Activated CD8-positive, alpha-beta T cell treated with anti-CD3 and anti-CD28 coated beads for 36 hours (primary cell): ENCODE results near the gene XIRP1. TPM values are rescaled to one million over a fixed set of nuclear protein-coding genes. Genes with fewer than 3 reads are reported as not detected.

Source experiments
- ATAC-seq: fragments of 200-7000 bp; cut with Tn5 transposase; one replicate; pipeline ENCODE4 v1.10.0; 2021; ENCODE audit warnings: mild to moderate bottlenecking, moderate library complexity
- CTCF ChIA-PET: fragments of 350-600 bp; sonication (Branson Sonifier 250); formaldehyde crosslinking; loops from one replicate; lab custom pipeline; 2021; ENCODE audit warnings: antibody characterized with exemption; lab: Charles Lee
- POLR2A ChIA-PET: fragments of 350-600 bp; sonication (Branson Sonifier 250); formaldehyde crosslinking; loops from one replicate; lab custom pipeline; 2021; ENCODE audit warnings: antibody characterized with exemption; lab: Charles Lee
- DNase-seq: peaks from one replicate; pipeline ENCODE4 v3.0.0-alpha.2; 2020
- H3K27ac Mint-ChIP-seq: one replicate; pipeline ENCODE4 v1.8.0; 2021; ENCODE audit warnings: mild to moderate bottlenecking, mixed read lengths
- H3K27me3 Mint-ChIP-seq: one replicate; pipeline ENCODE4 v1.8.0; 2021; ENCODE audit warnings: mixed read lengths
- H3K36me3 Mint-ChIP-seq: one replicate; pipeline ENCODE4 v1.8.0; 2021; ENCODE audit warnings: low read depth, mixed read lengths
- H3K4me1 Mint-ChIP-seq: one replicate; pipeline ENCODE4 v1.8.0; 2021; ENCODE audit warnings: low read depth, mixed read lengths
- H3K4me3 Mint-ChIP-seq: one replicate; pipeline ENCODE4 v1.8.0; 2021; ENCODE audit warnings: mild to moderate bottlenecking, moderate library complexity, mixed read lengths
- H3K9me3 Mint-ChIP-seq: one replicate; pipeline ENCODE4 v1.8.0; 2021; ENCODE audit warnings: mixed read lengths
- intact Hi-C: fragments of 100-400 bp; cut with micrococcal nuclease; formaldehyde crosslinking; loops from one replicate; pipeline ENCODE4 v1.10.0; 2022
- total RNA-seq, 2 experiments: library from RNA; stranded (reverse); gene quantifications; one replicate each; pipeline ENCODE4 v1.2.3, GENCODE V29; 2021
- TF ChIP-seq, protein P1 (sequence below): fragments of 200-600 bp; IDR thresholded peaks from one replicate; pipeline ENCODE4 v1.8.0; 2022; ENCODE audit warnings: antibody characterized with exemption, mild to moderate bottlenecking

XIRP1 gene
- total RNA-seq, 2 experiments from 2014 or later = 2.5 TPM

DNA sequence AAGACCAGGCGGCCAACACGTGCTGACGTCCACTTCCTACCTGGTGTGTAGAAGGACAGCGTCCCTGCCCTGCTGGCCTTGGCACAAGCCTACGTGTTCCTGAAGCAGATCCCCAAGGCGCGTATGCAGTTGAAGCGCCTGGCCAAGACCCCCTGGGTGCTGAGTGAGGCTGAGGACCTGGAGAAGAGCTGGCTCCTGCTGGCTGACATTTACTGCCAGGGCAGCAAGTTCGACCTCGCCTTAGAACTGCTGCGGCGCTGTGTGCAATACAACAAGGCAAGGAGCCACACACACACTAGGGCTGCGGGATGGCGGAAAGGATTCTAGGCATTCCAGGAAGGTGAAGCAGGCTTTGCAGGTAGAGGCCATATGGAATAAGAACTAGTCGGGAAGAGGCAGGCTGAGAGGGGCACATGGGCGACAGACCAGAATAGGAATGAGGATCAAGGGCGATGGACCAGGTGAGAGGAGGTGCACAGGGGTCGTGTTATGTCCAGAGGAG is 54.9 kb downstream of the XIRP1 start:
- no peak for ATAC-seq
- Mint-ChIP-seq H3K27ac (no peak overlapping the region), H3K4me1 (peaks cover 33% of the 10 kb centered on the region), H3K4me3 (no peak overlapping the region), H3K9me3 (no peaks in the 10 kb centered on the region), H3K36me3 (peaks cover 24% of the 10 kb centered on the region), H3K27me3 (no peaks in the 10 kb centered on the region)
- CTCF ChIA-PET = interaction anchor here (1.0 to 2.4 kb wide), 2 partner anchors 11 to 151 kb away, joined by 4 to 12 read pairs; no protein-coding TSS in a partner anchor
- POLR2A ChIA-PET = interaction anchor here (1.0 to 1.2 kb wide), 4 partner anchors 9 to 130 kb away, joined by 3 to 4 read pairs (median 4); no protein-coding TSS in a partner anchor
- intact Hi-C loops = no loop called here
- no peak for DNase-seq
- TF ChIP-seq, protein P1, sequence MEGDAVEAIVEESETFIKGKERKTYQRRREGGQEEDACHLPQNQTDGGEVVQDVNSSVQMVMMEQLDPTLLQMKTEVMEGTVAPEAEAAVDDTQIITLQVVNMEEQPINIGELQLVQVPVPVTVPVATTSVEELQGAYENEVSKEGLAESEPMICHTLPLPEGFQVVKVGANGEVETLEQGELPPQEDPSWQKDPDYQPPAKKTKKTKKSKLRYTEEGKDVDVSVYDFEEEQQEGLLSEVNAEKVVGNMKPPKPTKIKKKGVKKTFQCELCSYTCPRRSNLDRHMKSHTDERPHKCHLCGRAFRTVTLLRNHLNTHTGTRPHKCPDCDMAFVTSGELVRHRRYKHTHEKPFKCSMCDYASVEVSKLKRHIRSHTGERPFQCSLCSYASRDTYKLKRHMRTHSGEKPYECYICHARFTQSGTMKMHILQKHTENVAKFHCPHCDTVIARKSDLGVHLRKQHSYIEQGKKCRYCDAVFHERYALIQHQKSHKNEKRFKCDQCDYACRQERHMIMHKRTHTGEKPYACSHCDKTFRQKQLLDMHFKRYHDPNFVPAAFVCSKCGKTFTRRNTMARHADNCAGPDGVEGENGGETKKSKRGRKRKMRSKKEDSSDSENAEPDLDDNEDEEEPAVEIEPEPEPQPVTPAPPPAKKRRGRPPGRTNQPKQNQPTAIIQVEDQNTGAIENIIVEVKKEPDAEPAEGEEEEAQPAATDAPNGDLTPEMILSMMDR = no peak

DNA sequence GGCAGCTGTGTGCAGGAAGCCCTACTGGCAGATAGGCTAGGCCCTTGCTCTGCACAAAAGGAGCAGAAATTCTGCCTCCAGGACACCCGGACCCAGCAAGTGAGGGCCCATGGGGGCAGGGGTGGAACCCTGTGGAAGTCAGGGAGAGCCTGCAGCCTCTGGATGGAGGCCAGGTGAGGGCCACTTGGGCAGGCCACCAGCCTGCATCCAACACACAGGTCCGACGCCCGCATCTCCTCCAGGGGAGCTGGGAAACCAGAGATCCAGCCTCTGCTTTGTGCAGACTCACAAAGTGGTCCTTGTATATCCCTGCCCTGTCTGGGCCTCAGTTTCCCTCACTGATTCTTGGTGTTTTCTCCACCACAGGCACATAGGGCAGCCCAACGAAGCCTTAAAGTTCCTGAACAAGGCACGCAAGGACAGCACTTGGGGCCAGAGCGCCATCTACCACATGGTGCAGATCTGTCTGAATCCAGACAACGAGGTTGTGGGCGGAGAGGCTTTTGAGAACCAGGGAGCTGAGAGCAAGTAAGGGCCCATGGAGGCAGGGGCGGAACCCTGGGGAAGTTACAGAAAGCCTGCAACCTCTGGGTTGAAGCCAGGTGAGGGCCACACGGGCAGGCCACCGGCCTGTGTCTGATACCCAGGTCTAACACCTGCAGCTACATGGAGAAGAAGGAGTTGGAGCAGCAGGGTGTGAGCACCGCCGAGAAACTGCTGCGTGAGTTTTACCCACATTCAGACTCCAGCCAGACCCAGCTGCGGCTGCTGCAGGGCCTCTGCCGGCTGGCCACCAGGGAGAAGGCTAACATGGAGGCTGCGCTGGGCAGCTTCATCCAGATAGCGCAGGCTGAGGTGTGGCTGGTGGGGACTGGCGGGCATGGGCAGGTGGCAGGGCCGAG is 55.6 kb downstream of the XIRP1 start:
- H3K36me3 Mint-ChIP-seq = peaks cover 19% of the 10 kb centered on the region
- intact Hi-C loops = no loop called here
- H3K4me3 Mint-ChIP-seq = no peak overlapping the region
- TF ChIP-seq, protein P1 = no peak
- ATAC-seq = no peak
- POLR2A ChIA-PET = interaction anchor here (0.9 to 1.2 kb wide), 5 partner anchors 9 to 131 kb away, joined by 3 to 4 read pairs (median 3); no protein-coding TSS in a partner anchor
- DNase-seq = no peak
- peaks cover 30% of the 10 kb centered on the region for H3K4me1 Mint-ChIP-seq
- no peaks in the 10 kb centered on the region for H3K27me3 Mint-ChIP-seq
- no peak overlapping the region for H3K27ac Mint-ChIP-seq
- no peaks in the 10 kb centered on the region for H3K9me3 Mint-ChIP-seq
- CTCF ChIA-PET = interaction anchor here (1.8 to 2.4 kb wide), 2 partner anchors 10 to 151 kb away, joined by 5 to 12 read pairs; no protein-coding TSS in a partner anchor

DNA sequence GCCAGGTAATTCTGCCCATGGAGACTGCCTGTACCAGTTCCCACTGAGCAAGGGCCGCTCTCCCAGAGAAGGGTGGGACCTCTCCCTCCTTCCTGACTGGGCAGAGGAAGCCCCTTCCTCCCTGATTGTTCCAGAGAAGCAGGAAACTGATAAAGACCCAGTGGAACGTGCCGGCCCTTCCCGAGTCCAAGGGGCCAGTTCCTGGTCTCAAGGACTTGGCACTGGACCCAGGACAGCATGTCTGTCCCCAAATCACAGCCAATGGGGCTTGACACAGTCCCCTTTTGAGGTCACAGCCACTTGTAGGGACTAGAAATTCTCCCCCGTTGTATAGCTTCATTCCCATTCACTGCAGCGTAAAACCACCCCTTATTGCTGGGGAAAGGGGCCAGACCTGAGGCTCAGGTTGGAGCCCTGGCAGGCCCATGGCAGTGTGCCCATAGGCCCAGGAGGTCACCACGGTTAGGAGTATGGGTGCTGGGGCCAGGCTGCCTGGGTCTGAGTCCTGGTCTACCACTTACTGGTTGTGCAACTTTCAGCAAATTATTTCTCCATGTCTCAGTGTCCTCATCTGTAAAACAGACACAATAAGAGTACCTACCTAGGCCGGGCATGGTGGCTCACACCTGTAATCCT is 57.1 kb downstream of the XIRP1 start:
- Mint-ChIP-seq H3K27ac (no peak overlapping the region), H3K36me3 (peaks cover 5% of the 10 kb centered on the region), H3K4me3 (no peak overlapping the region), H3K9me3 (no peaks in the 10 kb centered on the region), H3K27me3 (no peaks in the 10 kb centered on the region), H3K4me1 (peaks cover 19% of the 10 kb centered on the region)
- DNase-seq (no peak), ATAC-seq (no peak)
- intact Hi-C loops = no loop called here
- CTCF ChIA-PET = interaction anchor here (1.8 kb wide), 1 partner anchor 153 kb away, joined by 5 read pairs; no protein-coding TSS in a partner anchor
- POLR2A ChIA-PET = no interaction called here
- TF ChIP-seq, protein P1 = no peak

DNA sequence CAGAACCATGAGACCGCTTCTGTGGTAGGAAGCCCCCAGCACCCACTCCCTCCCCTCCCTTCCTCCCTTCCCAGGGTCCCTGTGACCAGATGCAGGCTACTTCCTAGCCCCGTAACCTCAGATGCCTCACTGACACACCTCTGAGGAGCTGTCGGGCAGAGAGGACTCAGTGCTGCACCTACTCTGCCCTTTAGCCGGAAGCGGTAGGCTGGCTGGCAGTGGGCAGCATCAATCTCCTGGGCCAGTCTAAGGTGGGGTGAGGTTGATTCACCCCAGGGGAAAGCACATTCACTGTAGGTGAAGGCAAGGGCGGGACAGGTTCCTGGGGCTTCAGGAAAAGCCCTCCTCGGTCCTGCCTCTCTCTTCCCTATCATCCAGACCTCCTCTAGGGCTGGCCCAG is 58.1 kb downstream of the XIRP1 start:
- Mint-ChIP-seq H3K4me1 (peaks cover 11% of the 10 kb centered on the region), H3K4me3 (no peak overlapping the region), H3K27ac (no peak overlapping the region), H3K27me3 (no peaks in the 10 kb centered on the region), H3K9me3 (no peaks in the 10 kb centered on the region), H3K36me3 (no peaks in the 10 kb centered on the region)
- DNase-seq (no peak), ATAC-seq (no peak)
- ChIA-PET POLR2A (no interaction called here), CTCF (interaction anchor here (1.3 kb wide), 1 partner anchor 14 kb away, joined by 3 read pairs; no protein-coding TSS in a partner anchor)
- intact Hi-C loops = no loop called here
- TF ChIP-seq, protein P1 = no peak
